HL-60/S4 treated with phorbol 12-myristate 13-acetate at 8.2 ng/mL for 4 days and 3 days (cell line): Measurements from ENCODE around the gene CRIP1.

Experiments
- in situ Hi-C: fragments of 300-500 bp; cut with MboI; formaldehyde crosslinking; loops from 2 replicates; pipeline ENCODE4 v1.15.0; 2022; ENCODE audit warnings: low sequenced_read_pairs

CRIP1 gene

GRCh38 chr14:105530285-105531087 lies 43.8 kb downstream of the CRIP1 start:
- in situ Hi-C loops, result no loop called here

DNA sequence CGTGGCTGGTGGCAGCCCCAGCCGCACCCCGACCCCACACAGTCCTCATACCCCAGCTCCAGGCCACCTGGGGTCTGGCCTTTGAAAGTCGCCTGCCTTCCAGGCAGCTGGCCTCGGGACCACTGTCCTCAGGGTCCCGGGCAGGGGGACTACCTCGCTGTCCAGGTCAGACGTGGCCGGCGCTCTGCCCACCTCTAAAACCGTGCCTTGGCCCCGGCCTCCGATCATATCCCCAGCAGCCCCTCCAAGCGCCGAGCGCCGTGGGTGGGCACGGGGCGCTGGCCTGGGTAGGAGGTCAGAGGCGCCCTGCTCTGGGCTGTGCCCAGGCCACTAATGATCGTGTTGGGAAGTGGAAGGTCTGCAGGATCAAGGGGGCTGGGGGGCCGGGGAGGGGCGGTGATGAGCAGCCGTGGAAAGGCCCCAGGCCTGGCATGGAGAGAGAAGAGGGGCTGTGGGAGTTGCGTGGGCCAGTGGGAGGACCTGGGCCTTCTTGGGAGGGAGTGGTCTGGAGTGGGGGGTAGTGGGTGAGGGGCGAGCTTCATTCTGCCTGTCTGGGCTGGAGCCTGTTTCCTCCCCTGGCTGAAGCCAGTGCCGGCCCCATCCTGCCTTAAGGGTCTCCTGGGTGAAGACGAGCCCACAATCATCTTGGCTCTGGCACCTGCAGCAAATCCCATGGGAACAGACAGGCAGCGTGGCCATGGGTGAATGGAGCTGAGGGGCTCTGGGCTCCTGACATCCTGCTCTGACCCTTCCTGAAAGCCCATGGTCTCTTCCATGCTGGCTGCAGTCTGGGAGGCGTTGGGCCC lies 44.6 kb downstream of the CRIP1 start:
- in situ Hi-C loops, result no loop called here

DNA sequence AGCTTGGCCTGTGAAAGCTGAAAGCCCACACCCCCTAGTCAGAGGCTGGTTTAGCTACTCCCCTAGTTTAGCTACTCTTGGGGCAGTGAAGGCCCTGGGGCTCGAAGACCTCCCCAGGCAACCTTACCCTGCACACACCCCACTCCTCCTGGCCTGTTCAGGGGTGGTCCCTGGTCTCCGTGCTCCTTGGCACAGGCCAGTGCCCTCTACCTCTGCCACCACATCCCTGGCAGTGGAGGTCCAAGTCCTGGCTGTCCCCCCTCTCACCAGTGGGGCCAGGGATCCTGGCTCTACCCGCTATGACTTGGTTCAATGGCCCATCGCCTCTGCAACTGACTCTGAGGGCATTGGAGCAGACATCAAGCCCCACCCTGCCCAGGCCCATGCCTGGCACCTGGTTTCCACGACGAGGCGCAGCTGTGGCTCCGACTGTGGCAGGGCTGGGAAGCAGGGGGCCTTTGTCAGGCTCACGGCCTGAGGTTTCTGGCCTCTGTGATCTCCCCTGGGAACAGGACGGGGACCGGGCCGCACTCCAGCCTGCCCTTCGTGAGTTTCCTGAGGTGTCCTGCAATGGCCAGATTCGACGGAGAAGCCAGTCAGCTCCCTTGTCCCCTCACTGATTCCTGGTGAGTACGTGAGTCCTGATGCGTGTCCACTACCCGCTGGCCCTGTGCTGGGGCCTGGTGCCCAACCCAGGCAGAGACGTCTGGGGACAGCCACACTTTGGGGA lies 45.4 kb downstream of the CRIP1 start:
- in situ Hi-C loops, result no loop called here

GRCh38 chr14:105532735-105533141 lies 46.1 kb downstream of the CRIP1 start:
- in situ Hi-C loops, result no loop called here

DNA sequence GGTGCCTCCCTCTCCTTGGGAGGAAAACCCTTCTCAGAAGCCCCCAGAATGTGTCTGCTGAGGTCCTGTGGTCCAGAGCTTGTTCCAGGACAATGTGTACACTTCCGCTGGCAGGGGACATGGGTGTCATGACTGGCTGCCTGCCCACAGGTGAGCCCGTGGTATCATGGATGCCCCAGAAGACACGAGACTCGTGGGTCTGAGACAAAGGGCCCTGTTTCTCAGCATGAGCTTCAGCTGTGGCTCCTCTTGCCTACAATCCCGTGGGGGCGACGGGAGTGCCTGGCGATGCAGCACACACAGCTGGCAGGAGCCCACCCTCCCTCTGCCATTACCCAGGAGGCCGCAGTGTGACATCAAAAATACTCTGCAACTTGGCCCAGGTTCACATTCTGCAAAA lies 46.7 kb downstream of the CRIP1 start:
- in situ Hi-C loops, result no loop called here

DNA sequence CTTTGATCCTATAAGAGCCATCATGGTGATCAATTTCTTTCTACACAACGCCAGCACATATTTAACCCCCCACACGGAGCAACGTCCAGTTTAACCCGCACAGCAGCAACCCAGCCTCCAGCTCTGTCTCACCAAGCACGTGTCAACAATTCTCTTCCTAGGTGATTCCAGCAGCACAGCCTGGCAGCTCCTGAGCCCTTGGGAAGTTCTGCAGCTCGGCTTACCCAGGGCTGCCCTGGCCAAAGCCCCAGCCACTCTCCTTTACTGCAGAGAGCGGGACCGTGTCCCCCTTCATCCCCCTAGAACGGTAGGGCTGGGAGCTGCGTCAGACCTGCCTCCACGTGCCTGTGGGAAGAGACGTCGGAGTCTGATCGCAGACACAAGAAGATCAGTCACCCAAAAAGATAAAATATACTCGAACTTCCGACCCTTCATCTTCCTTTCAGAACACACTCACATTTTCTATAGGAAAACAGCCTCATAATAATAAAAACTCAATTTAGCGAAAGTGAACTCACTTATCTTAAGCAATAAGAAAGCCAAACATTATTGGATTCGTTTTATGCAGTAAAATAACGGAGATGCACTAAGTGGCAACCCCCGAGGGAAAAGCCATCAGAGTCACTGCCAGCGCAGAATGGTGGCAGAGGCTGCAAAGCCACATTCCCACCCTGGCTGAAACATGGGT lies 47.3 kb downstream of the CRIP1 start:
- in situ Hi-C loops, result no loop called here

DNA sequence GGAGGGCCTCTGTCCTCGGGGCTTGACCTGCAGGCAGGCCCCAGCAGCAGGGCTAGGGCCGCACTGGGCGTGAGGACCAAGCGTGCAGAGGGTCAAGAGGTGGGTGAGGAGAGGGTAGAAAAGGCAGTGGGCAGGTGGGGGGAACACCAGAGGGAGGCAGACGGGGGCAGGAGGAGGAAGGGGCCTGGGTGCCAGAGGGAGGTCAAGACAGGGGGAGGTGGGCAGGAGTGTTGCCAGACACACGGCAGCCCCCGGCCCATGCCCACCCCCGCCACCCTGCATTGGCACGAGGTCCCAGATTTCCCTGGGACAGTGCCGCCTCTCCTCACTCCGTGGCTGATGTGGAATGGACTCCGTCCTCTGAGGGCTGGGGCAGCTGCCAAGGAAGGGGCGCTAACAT lies 47.9 kb downstream of the CRIP1 start:
- in situ Hi-C loops, result no loop called here

DNA sequence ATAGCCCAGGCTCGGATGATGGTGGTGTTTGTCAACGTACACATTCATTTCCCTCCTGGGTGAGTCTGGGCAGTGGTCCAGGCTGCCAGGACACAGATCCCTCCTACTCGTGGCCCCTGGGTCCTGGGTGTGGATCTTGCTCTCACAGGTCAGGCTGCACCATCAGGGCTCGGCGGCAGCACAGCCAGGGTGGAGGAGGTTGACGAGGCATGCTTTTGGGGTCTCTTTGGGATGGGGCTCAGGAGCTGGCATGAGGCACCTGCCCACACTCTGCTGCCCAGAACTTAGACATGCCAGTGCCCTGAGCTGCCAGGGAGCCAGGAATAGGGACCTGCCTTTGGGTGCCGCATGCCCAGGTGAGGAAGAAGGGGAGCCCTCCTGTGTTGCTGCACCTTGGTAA lies 49.4 kb downstream of the CRIP1 start:
- in situ Hi-C loops, result no loop called here

DNA sequence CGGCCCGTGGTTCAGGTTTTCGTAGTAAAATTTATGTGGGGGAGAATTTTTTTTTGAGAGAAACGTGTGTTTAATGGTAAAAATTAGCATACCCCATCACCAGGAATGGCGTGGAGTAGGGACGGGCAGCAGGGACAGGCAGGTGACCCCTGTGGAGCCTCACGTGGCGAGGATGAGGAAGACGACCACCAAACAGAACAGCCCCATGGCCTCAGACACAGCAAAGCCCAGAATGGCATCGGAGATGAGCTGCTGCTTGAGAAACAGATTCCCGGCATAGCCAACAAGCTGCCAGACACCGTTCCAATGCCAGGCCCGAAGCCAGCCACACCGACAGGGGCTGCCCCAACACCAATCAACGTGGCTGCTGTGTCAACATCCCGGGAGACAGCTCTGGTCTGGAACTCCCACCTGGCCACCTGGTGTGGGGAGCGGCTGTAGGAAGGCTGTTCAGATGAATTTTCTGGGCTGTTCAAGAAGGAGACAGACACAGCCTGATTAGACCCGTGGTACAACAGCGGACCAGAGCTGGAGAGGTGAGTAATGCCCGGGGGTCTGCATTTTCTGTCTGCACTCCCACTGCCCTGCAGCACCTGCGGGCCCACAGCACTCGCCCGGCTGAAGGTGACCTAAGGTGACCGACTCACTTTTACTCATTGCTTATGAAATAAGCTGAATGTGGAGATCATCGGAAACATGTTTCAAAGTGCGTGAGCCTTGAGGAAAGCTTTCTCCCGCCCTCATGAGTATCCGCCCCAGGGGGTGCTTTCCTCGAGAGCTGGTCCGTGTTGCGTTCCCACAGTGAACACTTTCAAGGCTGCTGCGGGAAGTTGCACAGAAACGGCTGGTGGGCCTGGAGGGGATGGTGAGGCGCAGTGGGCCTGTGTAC lies 50.2 kb downstream of the CRIP1 start:
- in situ Hi-C loops, result no loop called here

GRCh38 chr14:105537580-105538474 lies 51.1 kb downstream of the CRIP1 start:
- in situ Hi-C loops, result no loop called here
